Measurements from ENCODE around the gene NUP85.

NUP85 gene

GRCh38 chr17:75265614-75266315, 60.3 kb downstream of the NUP85 start:
- TF ChIP-seq CTCF (IDR thresholded peaks at IDR 0.05; ENCODE audit: low read depth, low read length) = no peak
- no peak for DNase-seq (ENCODE audit: extremely low read depth, low read depth)

GRCh38 chr17:75266316-75267152, 61.1 kb downstream of the NUP85 start:
- TF ChIP-seq CTCF (IDR thresholded peaks at IDR 0.05; ENCODE audit: low read depth, low read length) = no peak
- no peak for DNase-seq (ENCODE audit: extremely low read depth, low read depth)

GRCh38 chr17:75267153-75267410, 61.6 kb downstream of the NUP85 start:
- TF ChIP-seq CTCF (IDR thresholded peaks at IDR 0.05; ENCODE audit: low read depth, low read length) = no peak
- DNase-seq (ENCODE audit: extremely low read depth, low read depth) = no peak

- DNase-seq (ENCODE audit: extremely low read depth, low read depth) = no peak
These were observed 62.1 kb downstream of the NUP85 start for GRCh38 chr17:75267411-75268232.

GRCh38 chr17:75269844-75270217, 64.4 kb downstream of the NUP85 start:
- no peak for DNase-seq (ENCODE audit: extremely low read depth, low read depth)
- no peak for TF ChIP-seq CTCF (IDR thresholded peaks at IDR 0.05; ENCODE audit: low read depth, low read length)

More at GRCh38 chr17:75267411-75268232, 62.1 kb downstream of the NUP85 start:
- no peak for TF ChIP-seq CTCF (IDR thresholded peaks at IDR 0.05; ENCODE audit: low read depth, low read length)

GRCh38 chr17:75270218-75270965, 64.9 kb downstream of the NUP85 start:
- DNase-seq (ENCODE audit: extremely low read depth, low read depth) = no peak
- peak; percentile 62 for TF ChIP-seq CTCF (IDR thresholded peaks at IDR 0.05; ENCODE audit: low read depth, low read length)

Data from AG09319 (cell line).